ENCODE measurements around the gene SP6.

SP6 gene

DNA sequence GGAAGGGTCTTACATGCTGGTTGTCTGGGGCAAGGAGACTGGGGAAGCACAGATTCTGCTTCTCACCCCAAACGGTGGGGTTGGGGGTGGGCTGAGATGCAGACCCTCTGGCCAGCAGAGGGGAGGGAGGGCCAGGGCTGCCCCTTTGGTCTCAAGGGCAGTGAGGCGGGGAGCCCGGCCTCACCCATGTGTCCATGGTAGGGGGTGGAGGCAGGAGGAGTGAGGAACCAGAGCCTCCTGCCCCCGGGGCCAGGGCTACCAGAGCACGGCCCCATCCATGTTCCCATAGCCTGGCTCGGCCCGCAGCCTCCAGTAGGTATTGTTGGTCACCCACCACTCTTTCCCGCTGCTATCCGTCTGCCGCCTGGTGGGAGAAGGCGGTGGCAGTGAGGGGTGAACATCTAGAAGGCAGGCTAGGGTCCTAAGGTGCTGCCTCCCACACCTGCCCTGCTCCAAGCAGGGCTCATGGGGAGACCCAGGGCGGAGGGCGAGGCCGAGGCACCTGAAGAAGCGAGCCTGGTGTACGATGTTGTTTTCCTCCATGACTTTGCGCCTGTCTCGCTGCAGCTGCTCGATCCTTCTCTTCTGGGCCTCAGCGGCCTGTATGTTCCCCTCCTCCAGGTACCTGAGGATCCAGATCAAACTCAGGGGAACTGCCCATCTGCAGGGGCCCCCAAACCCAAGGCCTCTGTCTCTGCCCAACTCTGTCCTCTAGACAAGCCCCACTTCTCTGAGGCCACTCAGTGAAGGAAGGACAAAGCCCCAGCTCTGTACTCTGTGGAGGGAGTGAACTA is 42.7 kb downstream of the SP6 start:
- H3K4me3 ChIP-seq (ENCODE audit: low read depth, low read length) = no peak overlapping the region
- in situ Hi-C loops (cut with HindIII; ENCODE audit: low sequenced_read_pairs) = no loop called here
- DNase-seq (ENCODE audit: low read depth) = no peak
- TF ChIP-seq, protein P1, sequence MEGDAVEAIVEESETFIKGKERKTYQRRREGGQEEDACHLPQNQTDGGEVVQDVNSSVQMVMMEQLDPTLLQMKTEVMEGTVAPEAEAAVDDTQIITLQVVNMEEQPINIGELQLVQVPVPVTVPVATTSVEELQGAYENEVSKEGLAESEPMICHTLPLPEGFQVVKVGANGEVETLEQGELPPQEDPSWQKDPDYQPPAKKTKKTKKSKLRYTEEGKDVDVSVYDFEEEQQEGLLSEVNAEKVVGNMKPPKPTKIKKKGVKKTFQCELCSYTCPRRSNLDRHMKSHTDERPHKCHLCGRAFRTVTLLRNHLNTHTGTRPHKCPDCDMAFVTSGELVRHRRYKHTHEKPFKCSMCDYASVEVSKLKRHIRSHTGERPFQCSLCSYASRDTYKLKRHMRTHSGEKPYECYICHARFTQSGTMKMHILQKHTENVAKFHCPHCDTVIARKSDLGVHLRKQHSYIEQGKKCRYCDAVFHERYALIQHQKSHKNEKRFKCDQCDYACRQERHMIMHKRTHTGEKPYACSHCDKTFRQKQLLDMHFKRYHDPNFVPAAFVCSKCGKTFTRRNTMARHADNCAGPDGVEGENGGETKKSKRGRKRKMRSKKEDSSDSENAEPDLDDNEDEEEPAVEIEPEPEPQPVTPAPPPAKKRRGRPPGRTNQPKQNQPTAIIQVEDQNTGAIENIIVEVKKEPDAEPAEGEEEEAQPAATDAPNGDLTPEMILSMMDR (IDR thresholded peaks at IDR 0.05; ENCODE audit: low read depth, low read length, missing control alignments) = no peak

DNA sequence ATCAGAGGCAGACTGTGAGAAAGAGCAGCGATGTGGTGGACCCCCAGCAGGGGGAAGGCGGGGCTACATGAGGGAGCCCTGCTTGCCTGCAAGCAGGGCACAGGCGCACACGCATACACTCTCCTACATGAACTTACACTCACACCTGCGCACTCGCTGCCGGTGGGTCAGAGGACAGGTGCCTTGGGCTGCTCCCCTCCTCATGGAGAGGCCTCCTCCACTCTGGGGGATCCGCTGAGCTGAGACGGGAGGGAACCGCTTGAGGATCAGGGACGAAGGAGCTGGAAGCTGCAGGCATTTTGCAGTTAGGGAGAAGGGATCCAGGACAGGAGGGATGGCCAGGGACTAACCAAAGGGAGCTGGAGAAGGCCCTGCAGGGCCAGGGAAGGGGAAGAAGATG is 43.5 kb downstream of the SP6 start:
- DNase-seq (ENCODE audit: low read depth) = no peak
- no peak overlapping the region for H3K4me3 ChIP-seq (ENCODE audit: low read depth, low read length)
- TF ChIP-seq, protein P1 (IDR thresholded peaks at IDR 0.05; ENCODE audit: low read depth, low read length, missing control alignments) = no peak
- in situ Hi-C loops (cut with HindIII; ENCODE audit: low sequenced_read_pairs) = no loop called here

GRCh38 chr17:47806913-47807255 is 44.1 kb downstream of the SP6 start:
- no peak overlapping the region for H3K4me3 ChIP-seq (ENCODE audit: low read depth, low read length)
- no peak for DNase-seq (ENCODE audit: low read depth)
- in situ Hi-C loops (cut with HindIII; ENCODE audit: low sequenced_read_pairs) = no loop called here
- TF ChIP-seq, protein P1 (IDR thresholded peaks at IDR 0.05; ENCODE audit: low read depth, low read length, missing control alignments) = no peak

GRCh38 chr17:47806026-47806912 is 44.7 kb downstream of the SP6 start:
- TF ChIP-seq, protein P1 (IDR thresholded peaks at IDR 0.05; ENCODE audit: low read depth, low read length, missing control alignments) = no peak
- no peak overlapping the region for H3K4me3 ChIP-seq (ENCODE audit: low read depth, low read length)
- DNase-seq (ENCODE audit: low read depth) = no peak
- in situ Hi-C loops (cut with HindIII; ENCODE audit: low sequenced_read_pairs) = no loop called here

DNA sequence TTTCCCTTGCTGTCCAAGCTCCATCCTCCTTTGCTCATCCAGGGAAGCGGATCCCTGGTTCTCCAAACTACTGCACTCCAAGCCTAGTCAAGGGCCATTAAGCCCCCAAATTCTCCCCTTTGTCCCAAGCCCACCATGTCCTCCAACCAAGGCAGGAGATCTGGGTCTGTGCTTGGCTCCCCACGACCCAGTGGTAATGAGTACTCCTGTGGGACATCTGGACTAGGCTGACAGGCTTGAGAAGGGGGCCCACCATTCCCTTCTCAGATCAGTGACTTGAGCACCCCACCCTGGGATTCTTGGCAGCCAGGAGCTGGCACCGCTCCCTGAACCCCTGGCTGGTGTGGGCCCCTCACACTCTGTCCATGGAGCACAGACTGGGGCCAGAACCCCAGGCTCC is 46.5 kb downstream of the SP6 start:
- in situ Hi-C loops (cut with HindIII; ENCODE audit: low sequenced_read_pairs) = no loop called here

DNA sequence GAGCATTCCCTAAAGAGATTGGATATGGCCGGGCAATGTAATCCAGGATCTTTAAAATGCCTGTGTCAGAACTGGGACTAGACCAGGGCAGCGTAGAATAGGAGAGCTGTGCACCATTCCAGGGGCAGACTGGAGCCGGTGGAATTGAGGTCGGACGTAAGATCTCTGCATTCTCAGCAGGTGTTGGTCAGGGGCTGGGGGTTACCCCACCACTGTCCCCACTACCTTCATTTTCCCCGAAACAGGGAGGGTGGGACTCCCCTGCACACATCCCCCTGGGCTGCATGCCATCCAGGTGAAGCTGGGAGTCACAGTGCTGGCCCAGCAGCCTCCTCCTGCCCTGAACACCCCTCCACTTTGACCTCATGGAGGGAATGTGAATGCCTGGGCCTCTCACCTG is 47.2 kb downstream of the SP6 start:
- no peak for DNase-seq (ENCODE audit: low read depth)
- TF ChIP-seq, protein P1 (IDR thresholded peaks at IDR 0.05; ENCODE audit: low read depth, low read length, missing control alignments) = no peak
- in situ Hi-C loops (cut with HindIII; ENCODE audit: low sequenced_read_pairs) = no loop called here
- no peak overlapping the region for H3K4me3 ChIP-seq (ENCODE audit: low read depth, low read length)

More for the DNA sequence above, 46.5 kb downstream of the SP6 start:
- TF ChIP-seq, protein P1 (IDR thresholded peaks at IDR 0.05; ENCODE audit: low read depth, low read length, missing control alignments) = no peak
- no peak overlapping the region for H3K4me3 ChIP-seq (ENCODE audit: low read depth, low read length)
- no peak for DNase-seq (ENCODE audit: low read depth)

All from astrocyte of the cerebellum (primary cell).